ENCODE measurements around the gene COQ3. TPM values are rescaled to one million over a fixed set of nuclear protein-coding genes. Genes with fewer than 3 reads are reported as not detected.

The COQ3 gene
- total RNA-seq, 1 experiment from 2014 or later: 10.9 TPM

- H2AK5ac ChIP-seq (ENCODE audit: insufficient read length, low read length): no peak overlapping the region
- H3K23ac ChIP-seq (ENCODE audit: insufficient read length, low read depth, low read length): no peak overlapping the region
- no peak overlapping the region for H3K18ac ChIP-seq (ENCODE audit: insufficient read length, low read depth, low read length)
- H2BK5ac ChIP-seq (ENCODE audit: insufficient read length, low read length): no peak overlapping the region
- H3K4me1 Mint-ChIP-seq: peaks cover 15 to 17% of the 10 kb centered on the region in 2 experiments
- H4K5ac ChIP-seq (ENCODE audit: insufficient read length, low read depth, low read length): no peak overlapping the region
- H3K4me1 ChIP-seq (ENCODE audit: insufficient read depth, low read length): no peaks in the 10 kb centered on the region
- H3K27ac ChIP-seq (ENCODE audit: insufficient read length, low read depth, low read length): no peak overlapping the region
- H2BK120ac ChIP-seq (ENCODE audit: low read depth, low read length, poor library complexity, severe bottlenecking): no peak overlapping the region
- H3K4ac ChIP-seq (ENCODE audit: low read depth, low read length): no peak overlapping the region
- no peaks in the 10 kb centered on the region for H3K9me3 Mint-ChIP-seq
- peaks cover 3% of the 10 kb centered on the region for H3K79me1 ChIP-seq (ENCODE audit: insufficient read depth, low read depth, low read length, poor library complexity, severe bottlenecking)
- H4K8ac ChIP-seq (replicated peaks; ENCODE audit: insufficient read length, low read depth, low read length): no peak overlapping the region
- no peaks in the 10 kb centered on the region for H3K27me3 ChIP-seq (ENCODE audit: insufficient read depth, low read length)
- H4K20me1 ChIP-seq (ENCODE audit: control insufficient read depth, insufficient read depth, insufficient read length): no peaks in the 10 kb centered on the region
- no peak overlapping the region for H3K4me3 Mint-ChIP-seq
- H2BK15ac ChIP-seq (ENCODE audit: low read depth, low read length): no peak overlapping the region
- H3K56ac ChIP-seq (ENCODE audit: insufficient read length, low read depth, low read length): no peak overlapping the region
- no peak overlapping the region for H3K4me2 ChIP-seq (ENCODE audit: insufficient read depth, insufficient read length, low read length)
- H3K23me2 ChIP-seq (ENCODE audit: insufficient read length, low read depth, low read length, poor library complexity, severe bottlenecking): no peaks in the 10 kb centered on the region
- no peak overlapping the region for H2BK12ac ChIP-seq (ENCODE audit: insufficient read length, low read depth, low read length)
- H4K91ac ChIP-seq (ENCODE audit: insufficient read length, low read depth, low read length): no peak overlapping the region
- H3K9ac ChIP-seq (ENCODE audit: extremely low read depth, insufficient read length, low read length): no peak overlapping the region
- H2BK20ac ChIP-seq (ENCODE audit: low read depth, low read length, poor library complexity, severe bottlenecking): no peak overlapping the region
- peaks cover 23% of the 10 kb centered on the region; the same call in 1 of the 2 replicates for H3K79me2 ChIP-seq (ENCODE audit: insufficient read depth, low read length)
- H3K27ac Mint-ChIP-seq: peak overlapping the region in 1 of 3 experiments; percentile 73; a peak in 1 of 7 replicates
- no CpG with 5 or more reads among the region's 9 CpGs for WGBS (ENCODE audit: extremely low coverage, insufficient read length, low lambda C conversion rate)
- no peak overlapping the region for H3T11ph ChIP-seq (ENCODE audit: low read length)
- no peak overlapping the region for H3K14ac ChIP-seq (ENCODE audit: insufficient read depth, low read length)
- H2AFZ ChIP-seq (ENCODE audit: low read length): no peak overlapping the region
- H3K27me3 Mint-ChIP-seq (ENCODE audit: low read depth): no peaks in the 10 kb centered on the region
- peaks cover 8 to 27% (median 22%) of the 10 kb centered on the region in 3 experiments; a peak in 6 of 7 replicates for H3K36me3 Mint-ChIP-seq (ENCODE audit: insufficient read depth in 1 of 3, low read depth in 3 of 3)
- no peak for DNase-seq
- H3K9me3 ChIP-seq (ENCODE audit: control insufficient read depth, low read depth, low read length): no peaks in the 10 kb centered on the region
- TF ChIP-seq, protein P1, sequence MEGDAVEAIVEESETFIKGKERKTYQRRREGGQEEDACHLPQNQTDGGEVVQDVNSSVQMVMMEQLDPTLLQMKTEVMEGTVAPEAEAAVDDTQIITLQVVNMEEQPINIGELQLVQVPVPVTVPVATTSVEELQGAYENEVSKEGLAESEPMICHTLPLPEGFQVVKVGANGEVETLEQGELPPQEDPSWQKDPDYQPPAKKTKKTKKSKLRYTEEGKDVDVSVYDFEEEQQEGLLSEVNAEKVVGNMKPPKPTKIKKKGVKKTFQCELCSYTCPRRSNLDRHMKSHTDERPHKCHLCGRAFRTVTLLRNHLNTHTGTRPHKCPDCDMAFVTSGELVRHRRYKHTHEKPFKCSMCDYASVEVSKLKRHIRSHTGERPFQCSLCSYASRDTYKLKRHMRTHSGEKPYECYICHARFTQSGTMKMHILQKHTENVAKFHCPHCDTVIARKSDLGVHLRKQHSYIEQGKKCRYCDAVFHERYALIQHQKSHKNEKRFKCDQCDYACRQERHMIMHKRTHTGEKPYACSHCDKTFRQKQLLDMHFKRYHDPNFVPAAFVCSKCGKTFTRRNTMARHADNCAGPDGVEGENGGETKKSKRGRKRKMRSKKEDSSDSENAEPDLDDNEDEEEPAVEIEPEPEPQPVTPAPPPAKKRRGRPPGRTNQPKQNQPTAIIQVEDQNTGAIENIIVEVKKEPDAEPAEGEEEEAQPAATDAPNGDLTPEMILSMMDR (conservative IDR thresholded peaks at IDR 0.05): no peak
Measured at GRCh38 chr6:99416892-99417767, 23.1 kb upstream of the COQ3 start.

All from H9 (cell line).